K562 (cell line): ENCODE results near the gene INSIG1. TPM values are rescaled to one million over a fixed set of nuclear protein-coding genes. Genes with fewer than 3 reads are reported as not detected.
A peak's percentile ranks its signal among the peaks of the same experiment; 100 is the strongest.

ENCODE experiments used
- E2F3 ChIP-seq: fragments of 250-450 bp; sonication (Bioruptor Pico); IDR thresholded peaks from 2 replicates; pipeline ENCODE4 v1.4.0; 2020; ENCODE audit warnings: mild to moderate bottlenecking
- ELK3 ChIP-seq: fragments of 450-650 bp; formaldehyde crosslinking; IDR thresholded peaks from 2 replicates; pipeline ENCODE4 v1.4.0; 2020; ENCODE audit warnings: mild to moderate bottlenecking
- GMEB1 ChIP-seq: fragments of 250-450 bp; sonication (Bioruptor Pico); IDR thresholded peaks from 2 replicates; pipeline ENCODE4 v1.4.0; 2020; ENCODE audit warnings: mild to moderate bottlenecking
- GTF2E2 ChIP-seq: fragments of 200-800 bp; sonication (Bioruptor generic); IDR thresholded peaks from 2 replicates; pipeline ENCODE4 v1.6.1; 2016; ENCODE audit warnings: missing genetic modification characterization, missing compliant biosample characterization
- GTF2F1 ChIP-seq: IDR thresholded peaks from 2 replicates; pipeline ENCODE4 v1.6.1; 2011; ENCODE audit warnings: low read depth, low read length, improper control_type of control experiment
- HDAC3 ChIP-seq: fragments of 450-650 bp; IDR thresholded peaks from 2 replicates; pipeline ENCODE4 v1.6.1; 2018; ENCODE audit warnings: borderline replicate concordance, mild to moderate bottlenecking, moderate library complexity; ENCODE audit not compliant: partially characterized antibody
- IRF2 ChIP-seq: sonication (generic); formaldehyde crosslinking; IDR thresholded peaks from 2 replicates; pipeline ENCODE4 v1.8.1; 2022; ENCODE audit warnings: mild to moderate bottlenecking, missing genetic modification reagents
- KDM1A ChIP-seq, 2 experiments: fragments of 450-650 bp; IDR thresholded peaks; 2 replicates each; pipeline ENCODE4 v1.6.1; 2016; ENCODE audit warnings: mild to moderate bottlenecking in 2 of 2
- MYNN ChIP-seq, 2 experiments: sonication (generic); formaldehyde crosslinking in 1 of 2; IDR thresholded peaks; 2 replicates each; pipeline versions ENCODE4 v1.5.0 to v1.6.1; 2016 to 2020; ENCODE audit warnings: antibody characterized with exemption in 1 of 2, missing genetic modification reagents in 1 of 2
- NKRF ChIP-seq: fragments of 450-650 bp; IDR thresholded peaks from 2 replicates; pipeline ENCODE4 v1.6.1; 2016; ENCODE audit warnings: borderline replicate concordance
- NONO ChIP-seq, 2 experiments: fragments of 200-400 bp in 1 of 2; fragments of 450-650 bp in 1 of 2; formaldehyde crosslinking in 1 of 2; IDR thresholded peaks; 2 replicates each; pipeline ENCODE4 v1.6.1; 2017; ENCODE audit warnings: low read depth in 2 of 2, mild to moderate bottlenecking in 2 of 2, moderate library complexity in 2 of 2, low read length in 1 of 2
- NR3C1 ChIP-seq: sonication (generic); formaldehyde crosslinking; IDR thresholded peaks from 2 replicates; pipeline ENCODE4 v1.8.1; 2022; ENCODE audit warnings: missing genetic modification reagents
- PHF21A ChIP-seq: fragments of 450-650 bp; IDR thresholded peaks from 2 replicates; pipeline ENCODE4 v1.6.1; 2017; ENCODE audit warnings: low read depth, borderline replicate concordance
- SMAD1 ChIP-seq: fragments of 150-350 bp; IDR thresholded peaks from 2 replicates; pipeline ENCODE4 v1.6.1; 2014; ENCODE audit warnings: low read length, low read depth; ENCODE audit not compliant: partially characterized antibody
- SRSF9 ChIP-seq: fragments of 200-400 bp; formaldehyde crosslinking; IDR thresholded peaks from 2 replicates; pipeline ENCODE4 v1.6.1; 2017; ENCODE audit warnings: low read depth, low read length, borderline replicate concordance
- TAL1 ChIP-seq: fragments of 450-650 bp; IDR thresholded peaks from 2 replicates; pipeline ENCODE4 v1.6.1; 2016; ENCODE audit warnings: mild to moderate bottlenecking
- TARDBP ChIP-seq: fragments of 450-650 bp; IDR thresholded peaks from 2 replicates; pipeline ENCODE4 v1.6.1; 2016
- TRIM25 ChIP-seq: fragments of 450-650 bp; IDR thresholded peaks from 2 replicates; pipeline ENCODE4 v1.7.0; 2016; ENCODE audit warnings: borderline replicate concordance
- ZNF140 ChIP-seq: fragments of 250-450 bp; sonication (Bioruptor Pico); IDR thresholded peaks from 2 replicates; pipeline ENCODE4 v1.8.0; 2021; ENCODE audit warnings: moderate library complexity, mild to moderate bottlenecking, inconsistent platforms
- ZNF165 ChIP-seq: fragments of 250-450 bp; sonication (Bioruptor Pico); IDR thresholded peaks from 2 replicates; pipeline ENCODE4 v1.4.0; 2020; ENCODE audit warnings: borderline replicate concordance
- polyA plus RNA-seq, 8 experiments: library from polyadenylated mRNA; depleted of rRNA in 4 of 8; stranded (reverse) in 5 of 8; unstranded in 3 of 8; fragments of >200 nt; fragmentation: Nextera tagmentation in 2 of 8; fragmentation: Illumina TruSeq in 1 of 8; extraction: Ambion mirVana in 2 of 8; extraction: Trizol in 1 of 8; gene quantifications; 2 replicates each; pipeline versions ENCODE4 v1.2.1 to v1.2.3, GENCODE V29; 2011 to 2014; ENCODE audit warnings: inconsistent platforms in 1 of 8, missing spikeins in 1 of 8
- total RNA-seq, 7 experiments: library from RNA; depleted of rRNA in 6 of 7; stranded (reverse); fragments of >200 nt in 6 of 7; fragmentation: Illumina TruSeq in 2 of 7; extraction: Trizol in 2 of 7; gene quantifications; 2 replicates each; pipeline versions ENCODE4 v1.2.1 to v1.2.3, GENCODE V29; 2011 to 2021; ENCODE audit warnings: low replicate concordance in 1 of 7

INSIG1 gene
- total and polyA plus RNA-seq, 9 of the 15 experiments (the other 6 are each of a cell fraction or from before 2014, with no cell fraction given) = 57.1 to 787 (median 238) TPM

- TF ChIP-seq ZNF140 (CRISPR knock-in tag) (no peak), IRF2 (no peak), TARDBP (peak; percentile 91; the same call in 1 of the 2 replicates), GTF2F1 (peak; percentile 24; the same call in 1 of the 2 replicates), NONO (IDR thresholded peaks at IDR 0.05; ENCODE audit: low read depth in 2 of 2, low read length in 1 of 2) (peak; percentile 94 to 97), TRIM25 (no peak), HDAC3 (no peak), TAL1 (no peak), NKRF (no peak), PHF21A (no peak), ZNF165 (no peak), ELK3 (CRISPR knock-in tag) (no peak), MYNN (IDR thresholded peaks at IDR 0.05) (no peak), MYNN (CRISPR knock-in tag; IDR thresholded peaks at IDR 0.05) (no peak), E2F3 (CRISPR knock-in tag) (no peak), SMAD1 (peak; percentile 72), KDM1A (IDR thresholded peaks at IDR 0.05) (no peak), NR3C1 (CRISPR knock-in tag) (no peak; the same call in 1 of the 2 replicates), GMEB1 (CRISPR knock-in tag) (peak; percentile 84), SRSF9 (no peak), GTF2E2 (tag) (peak; percentile 93; the same call in 1 of the 2 replicates)
Measured at GRCh38 chr7:155297517-155298287, at the start of gene INSIG1 (continued).
